ENCODE data around the gene NCEH1.
A peak's percentile ranks its signal among the peaks of the same experiment; 100 is the strongest.

The NCEH1 gene

GRCh38 chr3:172717493-172718088 is 6.7 kb upstream of the NCEH1 start:
- POLR2A ChIA-PET = no interaction called here
- DNase-seq (ENCODE audit: low read depth, low spot score) = no peak
- CTCF ChIA-PET = interaction anchor here (1.0 to 1.4 kb wide), 4 partner anchors 9 to 16 kb away, joined by 3 to 5 read pairs (median 3); no protein-coding TSS in a partner anchor
- TF ChIP-seq CTCF (IDR thresholded peaks at IDR 0.05; ENCODE audit: insufficient read depth, low read length, missing control alignments) = peak; percentile 13
- H3K4me3 ChIP-seq (ENCODE audit: low read depth, low read length) = no peak overlapping the region

DNA sequence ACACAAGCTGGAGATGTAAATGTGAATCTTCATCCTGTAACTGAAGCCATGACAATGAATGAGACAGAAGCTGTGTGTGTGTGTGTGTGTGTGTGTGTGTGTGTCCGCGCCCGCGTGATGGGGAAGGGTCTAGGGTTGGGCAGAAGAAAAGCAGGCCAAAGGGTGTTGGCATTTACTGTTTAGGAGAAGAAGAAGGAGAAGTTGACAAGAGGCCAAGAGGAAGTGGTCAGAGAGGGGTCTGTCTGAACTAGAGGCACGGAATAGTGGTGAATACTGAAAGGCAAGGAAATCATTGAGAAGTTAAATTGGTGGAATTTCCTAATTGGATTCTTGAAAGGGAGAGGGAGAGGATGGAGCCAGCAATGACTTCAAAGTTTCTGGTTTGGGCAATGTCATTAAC is 5.6 kb upstream of the NCEH1 start:
- POLR2A ChIA-PET = no interaction called here
- CTCF ChIA-PET = interaction anchor here (1.4 kb wide), 1 partner anchor 15 kb away, joined by 3 read pairs; no protein-coding TSS in a partner anchor
- H3K4me3 ChIP-seq (ENCODE audit: low read depth, low read length) = no peak overlapping the region
- TF ChIP-seq CTCF (IDR thresholded peaks at IDR 0.05; ENCODE audit: insufficient read depth, low read length, missing control alignments) = no peak
- no peak for DNase-seq (ENCODE audit: low read depth, low spot score)

- POLR2A ChIA-PET = no interaction called here
- no peak overlapping the region for H3K4me3 ChIP-seq (ENCODE audit: low read depth, low read length)
- CTCF ChIA-PET = interaction anchor here (0.9 to 2.0 kb wide), 3 partner anchors 20 to 42 kb away, joined by 3 to 10 read pairs (median 3); partner anchors contain the start of gene ECT2
- no peak for TF ChIP-seq CTCF (IDR thresholded peaks at IDR 0.05; ENCODE audit: insufficient read depth, low read length, missing control alignments)
- no peak for DNase-seq (ENCODE audit: low read depth, low spot score)
Observed at GRCh38 chr3:172713316-172713715, 2.4 kb upstream of the NCEH1 start.

- POLR2A ChIA-PET = interaction anchor here (2.3 kb wide), 1 partner anchor 38 kb away, joined by 14 read pairs; the partner anchor contains the start of gene ECT2
- CTCF ChIA-PET = interaction anchor here (0.6 to 2.5 kb wide), 10 partner anchors 13 to 39 kb away, joined by 3 to 10 read pairs (median 4); partner anchors contain the start of gene ECT2
- TF ChIP-seq CTCF (IDR thresholded peaks at IDR 0.05; ENCODE audit: insufficient read depth, low read length, missing control alignments) = no peak
- peak overlapping the region; percentile 94 for H3K4me3 ChIP-seq (ENCODE audit: low read depth, low read length)
- DNase-seq (ENCODE audit: low read depth, low spot score) = no peak
Observed at GRCh38 chr3:172711454-172711795, 558 bp upstream of the NCEH1 start.

- no peak for TF ChIP-seq CTCF (IDR thresholded peaks at IDR 0.05; ENCODE audit: insufficient read depth, low read length, missing control alignments)
- no peak for DNase-seq (ENCODE audit: low read depth, low spot score)
- ChIA-PET POLR2A (interaction anchor here (0.8 to 2.3 kb wide), 2 partner anchors 40 to 78 kb away, joined by 3 to 14 read pairs; partner anchors contain the start of gene ECT2), CTCF (interaction anchor here (0.6 to 2.5 kb wide), 11 partner anchors 10 to 80 kb away, joined by 3 to 10 read pairs (median 3); partner anchors contain the start of gene ECT2)
- H3K4me3 ChIP-seq (ENCODE audit: low read depth, low read length) = peak overlapping the region; percentile 94
Observed at GRCh38 chr3:172709774-172710663, 848 bp downstream of the NCEH1 start.
